Spinal cord (tissue), 4 donors: ENCODE measurements around the gene PRTFDC1. TPM values are rescaled to one million over a fixed set of nuclear protein-coding genes. Genes with fewer than 3 reads are reported as not detected.

Source experiments
- polyA plus RNA-seq, 2 donors: library from polyadenylated mRNA; unstranded; fragments of 120-200 nt; gene quantifications; one replicate each; pipeline ENCODE4 v1.2.1, GENCODE V29; 2013; ENCODE audit not compliant: insufficient read length in 2 of 2
- small RNA-seq: library from RNA; depleted of rRNA; stranded (forward); fragments of <200 nt; gene quantifications from one replicate; pipeline ENCODE3, GENCODE V24; 2014; ENCODE audit warnings: low replicate concordance
- total RNA-seq, 2 donors: library from RNA; depleted of rRNA in 1 of 2; stranded (reverse); fragments of 120-200 nt in 1 of 2; fragments of >200 nt in 1 of 2; gene quantifications; one replicate each; pipeline versions ENCODE4 v1.2.3 to v1.2.4, GENCODE V29; 2013 to 2014

Gene PRTFDC1
- total and polyA plus RNA-seq, 4 donors: 28.7 to 45.4 (median 36.5) TPM

Small RNA genes within 50 kb of the gene (small RNA-seq; reads per million reads assigned to genes)
- not detected for gene AL512598.1
- 0.08 reads per million for gene RN7SKP241

Other genes with a start within 250 kb of the PRTFDC1 start
- gene ARHGAP21, start 228.7 kb downstream of the PRTFDC1 start, total RNA-seq: 100 to 1,000 TPM; 159 to 161 TPM
- gene ARHGAP21, start 228.7 kb downstream of the PRTFDC1 start, polyA plus RNA-seq: 100 to 1,000 TPM; 134 to 135 TPM
- gene ENKUR, start 63.6 kb upstream of the PRTFDC1 start, total RNA-seq: 10 to 100 TPM; 10.5 to 12.0 TPM
- gene ENKUR, start 63.6 kb upstream of the PRTFDC1 start, polyA plus RNA-seq: 10 to 100 TPM; 13.6 to 21.2 TPM
- 10 to 100 TPM in 1 of 2 donors, 1 to 10 TPM in 1; 8.7 to 15.5 TPM for gene THNSL1, start 64.0 kb upstream of the PRTFDC1 start, total RNA-seq
- 1 to 10 TPM; 8.7 to 8.8 TPM for gene THNSL1, start 64.0 kb upstream of the PRTFDC1 start, polyA plus RNA-seq
- gene GPR158, start 222.4 kb upstream of the PRTFDC1 start, total RNA-seq: 10 to 100 TPM in 1 of 2 donors, 1 to 10 TPM in 1; 3.5 to 24.6 TPM
- 1 to 10 TPM; 8.5 to 10.0 TPM for gene GPR158, start 222.4 kb upstream of the PRTFDC1 start, polyA plus RNA-seq